Activated CD4-positive, alpha-beta T cell treated with anti-CD3 and anti-CD28 coated beads, Interleukin-2, amount 50 U/mL, for 1 hour (primary cell): Measurements from ENCODE around the gene MSI2.

Experiments used
- DNase-seq: peaks from one replicate; pipeline ENCODE4 v3.0.0-alpha.2; 2020

The MSI2 gene

GRCh38 chr17:57589151-57590034 lies 333.1 kb downstream of the MSI2 start:
- no peak for DNase-seq

DNA sequence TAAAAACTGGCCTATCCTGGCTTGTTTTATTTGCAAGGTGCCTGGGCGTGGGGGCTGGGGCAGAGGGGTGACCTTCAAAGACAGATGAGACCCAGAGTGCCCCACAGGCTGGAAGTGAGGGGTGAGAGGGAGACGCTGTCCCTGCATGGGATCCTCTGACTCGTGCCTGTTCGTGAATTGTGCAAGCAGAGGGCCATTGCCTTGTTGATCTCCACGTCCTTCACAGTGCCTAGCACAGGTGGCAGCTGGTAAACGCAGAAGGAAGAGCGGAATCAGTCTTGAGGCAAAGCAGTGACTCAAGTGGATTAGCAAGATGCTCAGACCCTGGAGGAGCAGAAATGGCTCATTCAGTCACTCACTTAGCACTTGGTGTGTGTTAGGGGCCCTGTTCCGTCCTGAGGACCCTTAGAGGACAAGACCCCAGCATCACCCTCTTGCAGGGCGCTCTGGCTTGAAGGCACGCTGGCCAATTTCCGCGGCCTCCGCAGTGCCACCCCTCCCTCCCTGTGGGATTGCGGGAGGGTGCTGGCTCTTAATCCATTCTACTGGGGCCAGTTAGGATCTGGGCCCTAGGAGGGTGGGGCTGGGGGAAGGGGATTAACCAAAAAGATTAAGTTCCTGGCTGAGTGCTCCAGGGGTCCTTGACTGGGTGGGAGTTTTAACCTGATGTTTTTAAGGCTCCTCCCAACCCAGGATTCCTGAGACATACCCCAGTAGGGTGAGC lies 337.6 kb downstream of the MSI2 start:
- no peak for DNase-seq

DNA sequence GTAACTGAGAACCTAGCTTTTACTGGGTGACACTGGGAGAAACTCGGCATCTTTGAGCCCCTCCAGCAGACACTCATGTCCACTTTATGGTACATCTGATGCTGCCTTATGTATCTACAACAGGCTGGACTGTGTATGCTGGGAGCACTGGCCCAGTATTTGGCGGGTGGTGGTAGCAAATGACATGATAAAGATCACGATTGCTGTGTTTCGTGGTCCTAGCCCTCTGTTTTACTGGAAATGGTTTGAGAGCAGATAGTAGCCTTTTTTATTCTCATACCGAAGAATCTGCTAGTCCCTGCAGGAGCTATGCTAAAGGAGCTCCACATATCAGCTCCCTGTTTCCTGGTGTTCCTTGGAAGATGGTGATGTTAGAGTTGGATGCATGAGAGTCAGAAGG lies 338.4 kb downstream of the MSI2 start:
- DNase-seq = no peak

GRCh38 chr17:57595426-57595825 lies 339.1 kb downstream of the MSI2 start:
- DNase-seq = no peak

DNA sequence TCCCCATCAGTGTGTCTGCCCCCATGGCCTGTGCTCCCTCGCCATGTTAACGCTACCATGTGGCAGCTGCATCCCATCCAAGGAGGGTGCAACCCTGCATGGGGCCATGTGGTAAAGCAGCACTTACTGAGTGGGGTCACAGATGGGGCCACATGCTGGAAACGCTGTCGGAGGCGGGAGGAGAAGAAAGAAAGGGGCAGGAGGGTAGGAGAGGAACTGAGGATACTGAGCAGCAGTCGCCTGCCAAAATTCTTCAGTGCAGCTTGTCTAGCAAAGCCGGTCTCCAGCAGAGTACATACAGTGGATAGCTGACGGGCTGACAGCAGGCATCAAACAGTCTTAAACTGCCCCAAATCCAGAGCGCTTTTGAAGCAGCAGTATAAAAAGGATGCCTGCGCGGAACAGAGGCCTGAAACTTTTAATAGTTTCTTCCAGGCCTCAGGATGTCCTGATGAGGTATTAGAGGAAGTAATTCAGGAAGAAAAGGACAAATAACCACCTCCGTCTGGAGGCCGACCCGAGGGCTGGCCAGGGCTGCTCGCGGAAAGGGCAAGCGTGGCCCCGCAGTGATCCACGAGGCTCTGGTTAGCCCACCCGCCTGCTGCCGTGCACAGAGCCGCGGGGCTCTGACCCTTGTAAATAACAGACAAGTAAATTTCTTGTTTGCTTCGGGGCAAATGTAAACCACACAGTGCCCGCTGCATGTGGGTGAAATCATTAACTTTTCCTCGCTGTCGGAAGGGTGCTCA lies 339.8 kb downstream of the MSI2 start:
- DNase-seq = no peak

- DNase-seq = no peak
Observed at GRCh38 chr17:57597101-57597500, 340.8 kb downstream of the MSI2 start.

GRCh38 chr17:57597531-57598453 lies 341.5 kb downstream of the MSI2 start:
- peak; percentile 19 for DNase-seq

DNA sequence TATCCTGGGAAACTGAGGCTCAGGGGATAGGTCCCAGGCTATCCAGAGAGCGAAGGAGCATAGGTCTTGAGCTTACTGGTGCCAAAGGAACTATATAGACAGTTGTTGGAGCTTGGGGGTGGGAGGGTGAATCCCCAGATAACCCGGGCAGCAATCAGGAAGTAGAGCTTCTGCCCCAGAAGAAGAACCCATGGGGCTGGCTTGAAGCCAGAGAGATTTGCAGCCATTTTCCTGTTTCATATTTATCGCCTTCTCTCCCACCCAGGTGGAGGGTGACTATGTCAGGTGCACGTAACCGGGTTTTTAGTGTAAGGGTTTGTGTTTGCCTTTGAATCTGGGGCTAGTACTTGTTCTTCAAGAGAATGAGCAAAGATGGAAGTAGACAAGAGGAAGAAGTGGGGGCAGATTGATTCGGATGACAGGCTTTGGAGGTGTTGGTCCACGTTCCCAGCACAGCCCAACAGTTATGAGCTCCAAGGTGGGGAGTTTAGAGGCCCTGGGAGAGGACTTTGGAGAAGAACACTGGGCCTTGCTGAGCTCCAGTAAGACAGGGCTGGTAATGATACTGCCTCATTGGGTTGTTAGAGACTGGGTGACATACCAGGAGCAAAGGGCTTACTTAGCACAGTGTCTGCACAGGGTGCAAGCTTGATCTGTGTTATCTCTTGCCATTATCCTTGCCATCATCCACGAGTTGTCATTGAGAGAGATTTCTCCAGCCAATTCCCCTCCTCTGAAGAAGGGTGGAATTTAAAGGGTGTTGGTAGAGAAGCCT lies 343.1 kb downstream of the MSI2 start:
- DNase-seq = peak; percentile 8

DNA sequence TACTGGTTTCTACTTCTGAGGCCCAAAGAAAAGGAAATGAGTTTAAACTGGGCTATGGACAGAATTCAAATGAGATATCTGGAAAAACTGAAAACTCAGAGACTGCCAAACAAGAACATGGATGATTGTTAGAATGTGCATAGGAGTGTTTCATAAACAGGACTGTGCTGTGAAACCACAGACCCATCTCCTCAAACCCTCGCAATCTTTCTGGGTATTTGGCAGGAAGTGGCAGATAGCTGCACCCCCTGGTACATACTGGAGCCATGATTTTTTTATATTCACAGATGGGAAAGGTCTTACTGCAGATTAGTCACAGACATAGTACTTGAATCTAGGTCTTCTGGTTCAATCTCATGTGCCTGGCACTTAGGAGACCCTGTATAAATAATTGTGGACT lies 343.8 kb downstream of the MSI2 start:
- DNase-seq = no peak

DNA sequence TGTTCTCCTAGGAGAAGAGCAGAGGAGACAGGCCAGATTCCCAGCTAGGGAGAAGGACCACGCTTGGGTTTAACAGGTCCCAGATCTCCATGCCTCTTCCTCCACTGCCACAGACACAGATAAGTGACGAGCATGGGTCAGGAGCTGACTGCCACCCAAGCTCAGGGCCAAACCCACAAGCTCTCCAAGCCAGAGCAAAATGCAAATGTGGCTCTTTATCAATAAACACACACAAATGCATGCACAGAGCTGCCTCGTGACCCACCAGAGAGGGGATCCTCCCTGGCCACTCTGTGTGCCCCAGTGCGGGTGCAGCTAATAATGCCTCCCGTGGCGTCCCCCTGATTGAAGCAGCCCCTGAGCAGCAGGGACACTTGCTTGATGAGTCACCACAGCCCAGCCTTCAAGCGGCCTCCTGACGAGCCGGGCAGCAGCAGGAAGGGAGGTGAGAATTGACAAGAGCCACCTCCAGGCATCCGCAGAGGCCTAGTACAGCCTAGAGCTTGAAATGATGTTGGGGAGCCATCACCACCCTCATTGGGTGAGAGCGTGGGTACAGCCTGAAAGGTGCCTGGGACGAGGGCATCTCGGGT lies 344.9 kb downstream of the MSI2 start:
- no peak for DNase-seq

DNA sequence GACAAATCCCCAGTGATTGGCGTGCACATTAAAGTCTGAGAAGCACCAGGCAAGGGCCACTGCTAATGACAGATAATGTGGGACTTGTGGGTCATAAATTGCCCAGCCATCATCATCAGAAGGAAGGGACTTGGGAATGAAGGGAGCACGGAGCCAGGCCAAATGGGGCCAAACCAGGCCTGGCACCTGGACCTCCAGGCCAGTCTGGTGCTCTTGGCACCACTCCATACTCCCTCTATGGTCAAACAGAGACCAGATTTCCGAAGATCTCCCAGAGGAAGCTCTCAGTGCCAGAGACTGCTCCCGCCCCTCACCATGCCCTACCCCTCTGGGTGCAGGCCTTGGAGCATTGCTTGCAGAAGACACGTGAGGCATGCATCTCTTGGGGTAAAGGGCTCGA lies 346.6 kb downstream of the MSI2 start:
- no peak for DNase-seq

- DNase-seq = no peak
Observed at GRCh38 chr17:57603546-57603945, 347.2 kb downstream of the MSI2 start.

GRCh38 chr17:57603978-57604377 lies 347.7 kb downstream of the MSI2 start:
- DNase-seq = peak; percentile 67

- peak; percentile 31 for DNase-seq
Observed at GRCh38 chr17:57604771-57605674, 348.7 kb downstream of the MSI2 start.

DNA sequence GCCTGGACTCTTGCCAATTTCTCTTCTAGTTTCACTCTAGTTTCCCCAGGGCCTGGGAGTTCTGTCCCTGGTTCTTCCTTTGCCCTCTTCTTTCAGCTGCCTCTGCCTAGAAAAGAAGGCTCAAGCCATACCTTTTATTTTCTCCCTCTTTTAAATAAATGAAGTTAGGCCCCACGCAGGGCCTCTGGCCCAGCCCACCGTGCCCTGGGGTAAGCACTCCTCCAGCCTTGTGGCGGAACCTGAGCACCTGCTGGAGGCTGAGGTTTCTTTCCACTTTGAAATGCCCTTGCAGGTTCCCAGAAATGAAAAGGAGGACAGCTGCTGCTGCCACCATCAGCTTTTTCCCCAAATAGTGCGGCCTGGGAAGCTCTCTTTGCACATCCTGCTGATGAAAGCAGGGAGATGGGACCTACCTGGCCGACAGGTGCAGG lies 349.4 kb downstream of the MSI2 start:
- peak; percentile 9 for DNase-seq

DNA sequence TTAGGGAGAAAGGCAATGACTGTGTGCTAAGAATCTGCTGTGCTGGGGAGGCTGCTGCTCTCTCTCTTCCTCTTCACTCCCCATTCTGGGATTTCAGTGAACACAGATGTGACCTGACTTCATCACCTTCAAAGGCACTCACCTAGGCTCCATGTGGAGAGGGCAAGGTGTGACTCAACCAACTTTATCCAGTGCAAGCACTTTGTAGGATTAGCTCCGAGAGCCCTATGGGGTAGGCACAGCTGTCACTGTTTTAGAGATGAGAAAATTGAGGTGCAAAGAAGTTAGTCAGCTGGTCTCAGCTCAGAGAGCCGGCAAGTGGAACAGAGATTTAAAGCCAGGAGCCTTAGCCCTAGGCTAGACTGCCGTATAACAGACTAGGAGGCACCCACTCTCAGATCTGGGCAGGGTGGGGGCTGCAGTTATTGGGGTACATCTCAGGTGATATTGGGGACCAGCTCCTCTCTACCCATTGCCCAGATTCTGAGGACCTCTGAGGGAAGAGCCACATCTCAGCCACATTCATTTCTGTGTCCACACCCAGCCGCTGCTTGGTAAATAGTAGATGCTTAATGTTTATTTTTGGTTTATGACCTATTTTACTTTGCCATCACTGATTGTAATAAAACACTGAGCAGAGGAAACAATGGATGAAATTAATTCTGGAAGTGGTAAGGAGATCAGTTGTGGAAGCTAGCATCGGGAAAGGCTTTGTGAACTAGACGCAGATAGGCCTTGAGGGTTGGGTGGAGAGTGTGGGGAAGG lies 350.0 kb downstream of the MSI2 start:
- no peak for DNase-seq

DNA sequence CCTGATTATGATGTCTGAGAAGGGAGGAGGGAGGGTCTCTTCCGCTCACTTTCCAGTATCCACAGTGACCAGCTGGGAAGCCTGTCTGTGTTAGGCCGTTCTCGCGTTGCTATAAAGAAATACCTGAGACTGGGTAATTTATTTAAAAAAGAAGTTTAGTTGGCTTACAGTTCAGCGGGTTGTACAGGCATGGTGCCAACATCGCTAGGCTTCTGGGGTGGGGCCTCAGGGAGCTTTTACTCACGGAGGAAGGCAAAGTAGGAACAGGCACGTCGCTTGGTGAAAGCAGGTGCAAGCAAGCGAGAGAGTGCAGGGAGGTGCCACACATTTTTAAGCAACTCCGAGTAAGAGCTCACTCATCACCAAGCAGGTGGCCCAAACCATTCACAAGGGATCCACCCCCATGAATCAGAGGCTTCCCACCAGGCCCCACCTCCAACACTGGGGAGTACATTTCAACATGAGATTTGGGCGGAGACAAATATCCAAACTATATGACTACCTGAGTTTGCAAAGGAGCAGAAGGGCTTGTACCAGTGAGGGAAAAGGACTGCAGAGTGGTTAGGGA lies 351.3 kb downstream of the MSI2 start:
- no peak for DNase-seq

- no peak for DNase-seq
Observed at GRCh38 chr17:57608369-57609124, 352.2 kb downstream of the MSI2 start.
